Measurements from ENCODE around the gene STRIP1.

Gene STRIP1

DNA sequence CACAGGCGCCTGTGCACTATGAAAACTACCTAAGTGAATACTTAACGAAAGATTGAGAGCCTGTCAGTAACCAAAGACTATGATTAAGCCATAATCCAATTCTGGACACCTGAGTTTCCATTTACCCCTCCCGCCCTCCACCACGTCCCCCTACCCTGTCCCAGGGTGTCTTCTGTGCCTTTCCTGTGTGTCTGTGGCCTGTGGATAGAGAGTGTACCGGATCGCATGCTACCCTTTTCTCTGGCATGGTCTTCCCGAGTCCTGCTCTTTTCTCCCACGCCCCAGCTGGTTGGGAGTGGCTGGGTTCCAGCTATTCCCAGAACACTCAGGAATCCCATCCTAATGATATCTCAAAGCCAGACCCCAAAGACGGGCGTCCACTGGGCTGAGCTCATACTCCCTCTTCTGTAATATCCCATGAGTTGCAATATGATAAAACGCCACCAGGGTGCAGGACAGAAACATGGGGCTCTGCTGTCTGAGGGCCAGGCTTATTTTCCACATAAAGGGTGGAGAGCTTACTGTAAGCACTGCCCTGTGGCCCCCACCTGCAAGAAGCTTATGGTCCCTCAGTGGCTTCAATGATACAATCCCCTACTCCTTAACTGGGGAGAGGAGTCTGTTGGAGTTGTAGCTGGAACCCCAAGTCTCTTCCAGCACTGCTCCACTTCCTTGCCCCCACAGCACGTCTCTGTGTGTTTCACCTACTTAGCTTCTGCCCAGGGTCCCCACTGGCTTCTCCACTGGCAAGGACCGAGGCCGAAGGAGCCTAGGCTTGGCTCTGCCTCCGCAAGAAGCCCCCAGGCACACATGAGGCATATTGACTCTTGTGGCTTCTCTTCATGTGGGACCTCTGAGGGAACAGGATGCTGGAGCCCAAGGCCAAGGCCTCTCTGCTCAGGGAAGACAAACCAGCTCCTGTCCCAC is 53.7 kb downstream of the STRIP1 start:
- H3K9ac ChIP-seq (ENCODE audit: low read depth, low read length, poor library complexity), result no peak overlapping the region
- DNase-seq (ENCODE audit: low spot score), result no peak
- no peak overlapping the region for H4K8ac ChIP-seq (ENCODE audit: low read depth, low read length)
- no peak overlapping the region for H3K4ac ChIP-seq (ENCODE audit: low read length)
- H4K91ac ChIP-seq (ENCODE audit: low read depth, low read length, poor library complexity), result no peak overlapping the region
- peak overlapping the region; percentile 50 for H3K14ac ChIP-seq (ENCODE audit: low read length)
- H2BK15ac ChIP-seq (ENCODE audit: low read length), result peak overlapping the region; percentile 39
- no peaks in the 10 kb centered on the region for H3K79me1 ChIP-seq (ENCODE audit: low read depth, low read length)
- no peaks in the 10 kb centered on the region for H3K36me3 ChIP-seq (replicated peaks in 1 of 2; ENCODE audit: control insufficient read depth in 2 of 2, insufficient read depth in 2 of 2, low read length in 2 of 2)
- H3K4me3 ChIP-seq (ENCODE audit: low read length in 2 of 2), result no peak overlapping the region
- H2BK12ac ChIP-seq (ENCODE audit: low read length), result no peak overlapping the region
- H2BK120ac ChIP-seq (ENCODE audit: low read depth, low read length), result no peak overlapping the region
- peak overlapping the region; percentile 57 for H3K23ac ChIP-seq (ENCODE audit: low read depth, low read length, poor library complexity)
- no peak overlapping the region for H3K4me2 ChIP-seq (ENCODE audit: insufficient read depth, low read length, poor library complexity, severe bottlenecking)
- H2AK5ac ChIP-seq (ENCODE audit: low read depth, low read length), result peak overlapping the region; percentile 73
- H3K9me3 ChIP-seq (replicated peaks in 1 of 2; ENCODE audit: control insufficient read depth in 2 of 2, insufficient read depth in 1 of 2, low read depth in 1 of 2, low read length in 2 of 2), result no peaks in the 10 kb centered on the region
- no peak overlapping the region for H2AFZ ChIP-seq (ENCODE audit: low read length)
- no CpG with 5 or more reads among the region's 15 CpGs for WGBS, 2 donors (ENCODE audit: extremely low coverage in 2 of 2, insufficient read length in 2 of 2, insufficient replicate concordance in 1 of 2)
- no peak overlapping the region for H2BK5ac ChIP-seq (ENCODE audit: low read length)
- no peak overlapping the region for H3K27ac ChIP-seq (replicated peaks; ENCODE audit: low read length)
- peaks cover 8 to 18% of the 10 kb centered on the region in 2 donors for H3K4me1 ChIP-seq (ENCODE audit: control insufficient read depth in 2 of 2, insufficient read depth in 1 of 2, low read depth in 1 of 2, low read length in 2 of 2)
- peaks cover 24 to 90% (median 48%) of the 10 kb centered on the region in 3 experiments for H3K27me3 ChIP-seq (ENCODE audit: control insufficient read depth in 3 of 3, insufficient read depth in 3 of 3, low read depth in 1 of 3, low read length in 3 of 3)
- peak overlapping the region; percentile 51 for H3K18ac ChIP-seq (ENCODE audit: low read length)

DNA sequence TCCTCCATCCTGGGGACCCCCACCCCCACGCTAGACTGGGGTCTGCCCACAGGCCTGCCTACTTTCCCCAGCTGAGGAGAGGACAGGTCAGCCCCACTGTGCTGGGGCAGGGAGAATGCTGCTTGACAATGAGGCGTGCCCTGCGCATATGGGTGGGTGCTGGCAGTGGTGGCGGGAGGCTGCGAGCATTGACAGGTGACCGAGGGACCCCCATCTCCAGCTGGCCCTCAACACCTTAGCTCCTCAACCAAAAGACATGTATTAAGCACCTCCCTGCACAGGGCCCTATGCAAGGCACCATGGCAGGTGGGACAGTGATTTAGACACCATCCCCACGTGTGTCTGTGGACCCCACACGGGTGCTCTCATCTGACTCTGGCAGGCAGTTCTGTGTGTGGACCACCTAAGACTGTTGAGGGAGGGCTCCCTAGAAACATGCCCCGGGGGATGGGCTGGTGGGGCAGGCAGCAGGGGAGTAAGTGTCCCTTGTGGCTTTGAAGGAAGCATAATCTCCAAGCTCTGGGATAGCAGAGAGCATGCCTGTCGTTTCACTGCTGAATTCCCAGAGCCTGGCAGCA is 54.4 kb downstream of the STRIP1 start:
- Histone ChIP-seq H3K9ac (ENCODE audit: low read depth, low read length, poor library complexity) (no peak overlapping the region), H3K27ac (replicated peaks; ENCODE audit: low read length) (no peak overlapping the region), H3K18ac (ENCODE audit: low read length) (peak overlapping the region; percentile 51), H2BK120ac (ENCODE audit: low read depth, low read length) (no peak overlapping the region), H2AK5ac (ENCODE audit: low read depth, low read length) (peak overlapping the region; percentile 73), H3K4me2 (ENCODE audit: insufficient read depth, low read length, poor library complexity, severe bottlenecking) (no peak overlapping the region), H3K4me1 (ENCODE audit: control insufficient read depth in 2 of 2, insufficient read depth in 1 of 2, low read depth in 1 of 2, low read length in 2 of 2) (peaks cover 8 to 17% of the 10 kb centered on the region in 2 donors), H4K8ac (ENCODE audit: low read depth, low read length) (no peak overlapping the region), H3K4me3 (ENCODE audit: low read length in 2 of 2) (no peak overlapping the region), H2BK15ac (ENCODE audit: low read length) (peak overlapping the region; percentile 39), H2BK5ac (ENCODE audit: low read length) (no peak overlapping the region), H3K23ac (ENCODE audit: low read depth, low read length, poor library complexity) (peak overlapping the region; percentile 57), H3K79me1 (ENCODE audit: low read depth, low read length) (no peaks in the 10 kb centered on the region), H3K9me3 (replicated peaks in 1 of 2; ENCODE audit: control insufficient read depth in 2 of 2, insufficient read depth in 1 of 2, low read depth in 1 of 2, low read length in 2 of 2) (no peaks in the 10 kb centered on the region), H3K14ac (ENCODE audit: low read length) (peak overlapping the region; percentile 50), H4K91ac (ENCODE audit: low read depth, low read length, poor library complexity) (no peak overlapping the region), H3K4ac (ENCODE audit: low read length) (no peak overlapping the region), H3K27me3 (ENCODE audit: control insufficient read depth in 3 of 3, insufficient read depth in 3 of 3, low read depth in 1 of 3, low read length in 3 of 3) (peaks cover 17 to 87% (median 41%) of the 10 kb centered on the region in 3 experiments), H3K36me3 (replicated peaks in 1 of 2; ENCODE audit: control insufficient read depth in 2 of 2, insufficient read depth in 2 of 2, low read length in 2 of 2) (no peaks in the 10 kb centered on the region), H2AFZ (ENCODE audit: low read length) (no peak overlapping the region), H2BK12ac (ENCODE audit: low read length) (no peak overlapping the region)
- no CpG with 5 or more reads among the region's 10 CpGs for WGBS, 2 donors (ENCODE audit: extremely low coverage in 2 of 2, insufficient read length in 2 of 2, insufficient replicate concordance in 1 of 2)
- no peak for DNase-seq (ENCODE audit: low spot score)

DNA sequence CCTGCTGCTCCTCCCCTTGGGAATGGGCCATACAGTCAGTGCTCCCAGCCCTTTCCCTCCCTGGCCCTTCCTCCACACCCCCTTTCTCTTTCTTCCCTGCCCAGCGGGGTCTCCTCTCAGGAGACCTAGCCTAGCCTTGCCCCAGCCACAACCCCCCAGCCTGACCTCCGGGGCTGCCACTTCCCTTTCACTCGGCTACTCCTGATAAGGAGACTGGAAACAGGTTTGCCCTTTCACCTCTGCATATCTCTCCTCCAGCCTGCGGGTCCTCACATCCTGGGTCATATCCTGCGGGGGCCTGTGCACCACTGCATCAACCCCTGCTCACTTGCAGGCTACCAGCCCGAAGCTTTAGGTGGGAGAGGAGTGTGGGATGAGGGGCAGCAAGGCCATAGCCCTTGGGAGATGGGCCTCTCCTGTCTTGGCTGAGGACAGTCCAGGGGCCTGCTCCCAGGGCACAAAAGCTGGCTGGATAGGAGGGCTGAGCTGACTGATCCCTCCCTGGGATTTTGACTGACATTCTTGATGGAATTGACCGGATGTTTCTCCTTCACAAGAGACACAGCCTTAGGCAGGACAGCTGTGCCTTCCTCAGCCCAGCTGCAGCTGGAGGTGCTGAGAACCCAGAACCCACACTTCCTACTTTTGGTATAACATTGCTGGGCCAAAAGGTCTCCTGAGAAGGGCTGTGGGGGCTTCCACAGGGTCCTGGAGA is 55.3 kb downstream of the STRIP1 start:
- Histone ChIP-seq H3K23ac (ENCODE audit: low read depth, low read length, poor library complexity) (no peak overlapping the region), H3K9ac (ENCODE audit: low read depth, low read length, poor library complexity) (no peak overlapping the region), H2BK120ac (ENCODE audit: low read depth, low read length) (no peak overlapping the region), H3K36me3 (replicated peaks in 1 of 2; ENCODE audit: control insufficient read depth in 2 of 2, insufficient read depth in 2 of 2, low read length in 2 of 2) (no peaks in the 10 kb centered on the region), H3K18ac (ENCODE audit: low read length) (no peak overlapping the region), H3K9me3 (replicated peaks in 1 of 2; ENCODE audit: control insufficient read depth in 2 of 2, insufficient read depth in 1 of 2, low read depth in 1 of 2, low read length in 2 of 2) (no peaks in the 10 kb centered on the region), H2BK5ac (ENCODE audit: low read length) (no peak overlapping the region), H4K91ac (ENCODE audit: low read depth, low read length, poor library complexity) (no peak overlapping the region), H3K4ac (ENCODE audit: low read length) (no peak overlapping the region), H3K27me3 (ENCODE audit: control insufficient read depth in 3 of 3, insufficient read depth in 3 of 3, low read depth in 1 of 3, low read length in 3 of 3) (peaks cover 8 to 87% (median 32%) of the 10 kb centered on the region in 3 experiments), H4K8ac (ENCODE audit: low read depth, low read length) (no peak overlapping the region), H2AK5ac (ENCODE audit: low read depth, low read length) (no peak overlapping the region), H3K79me1 (ENCODE audit: low read depth, low read length) (no peaks in the 10 kb centered on the region), H2BK15ac (ENCODE audit: low read length) (no peak overlapping the region), H2BK12ac (ENCODE audit: low read length) (no peak overlapping the region), H3K27ac (replicated peaks; ENCODE audit: low read length) (no peak overlapping the region), H3K4me1 (ENCODE audit: control insufficient read depth in 2 of 2, insufficient read depth in 1 of 2, low read depth in 1 of 2, low read length in 2 of 2) (peaks cover 8 to 12% of the 10 kb centered on the region in 2 donors), H3K4me3 (ENCODE audit: low read length in 2 of 2) (no peak overlapping the region), H3K4me2 (ENCODE audit: insufficient read depth, low read length, poor library complexity, severe bottlenecking) (no peak overlapping the region), H2AFZ (ENCODE audit: low read length) (peak overlapping the region; percentile 30), H3K14ac (ENCODE audit: low read length) (no peak overlapping the region)
- no peak for DNase-seq (ENCODE audit: low spot score)
- WGBS, 2 donors (ENCODE audit: extremely low coverage in 2 of 2, insufficient read length in 2 of 2, insufficient replicate concordance in 1 of 2), result no CpG with 5 or more reads among the region's 7 CpGs

DNA sequence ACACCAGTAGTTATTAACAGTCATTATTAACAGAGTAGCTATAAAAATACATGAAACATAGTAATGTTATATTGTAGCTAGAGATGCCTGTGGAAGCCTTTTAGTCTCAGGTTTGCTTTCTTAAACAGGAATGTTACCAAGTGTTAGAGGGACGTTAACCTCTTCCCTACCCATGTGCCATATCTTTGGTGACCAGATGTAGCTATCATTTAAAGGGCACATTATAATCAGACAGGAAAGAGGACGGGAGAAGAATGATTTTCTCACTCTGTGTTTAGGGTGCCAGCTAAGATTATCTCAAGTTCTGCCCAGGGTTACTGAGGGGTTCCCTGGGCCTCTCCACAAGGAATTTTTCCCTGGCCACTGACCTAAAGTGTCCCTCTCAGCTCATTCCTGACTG is 57.0 kb downstream of the STRIP1 start:
- H4K8ac ChIP-seq (ENCODE audit: low read depth, low read length), result no peak overlapping the region
- no peak overlapping the region for H3K4ac ChIP-seq (ENCODE audit: low read length)
- no peak overlapping the region for H2BK15ac ChIP-seq (ENCODE audit: low read length)
- no peak overlapping the region for H3K14ac ChIP-seq (ENCODE audit: low read length)
- H4K91ac ChIP-seq (ENCODE audit: low read depth, low read length, poor library complexity), result no peak overlapping the region
- no peak overlapping the region for H2AFZ ChIP-seq (ENCODE audit: low read length)
- H2BK5ac ChIP-seq (ENCODE audit: low read length), result no peak overlapping the region
- no peak overlapping the region for H3K4me3 ChIP-seq (ENCODE audit: low read length in 2 of 2)
- no CpG with 5 or more reads among the region's 2 CpGs for WGBS, 2 donors (ENCODE audit: extremely low coverage in 2 of 2, insufficient read length in 2 of 2, insufficient replicate concordance in 1 of 2)
- H3K23ac ChIP-seq (ENCODE audit: low read depth, low read length, poor library complexity), result no peak overlapping the region
- peaks cover 0 to 80% (median 15%) of the 10 kb centered on the region in 3 experiments for H3K27me3 ChIP-seq (ENCODE audit: control insufficient read depth in 3 of 3, insufficient read depth in 3 of 3, low read depth in 1 of 3, low read length in 3 of 3)
- H2BK12ac ChIP-seq (ENCODE audit: low read length), result no peak overlapping the region
- H3K4me1 ChIP-seq (ENCODE audit: control insufficient read depth in 2 of 2, insufficient read depth in 1 of 2, low read depth in 1 of 2, low read length in 2 of 2), result peaks cover 10 to 12% of the 10 kb centered on the region in 2 donors
- no peak overlapping the region for H2BK120ac ChIP-seq (ENCODE audit: low read depth, low read length)
- no peak overlapping the region for H3K9ac ChIP-seq (ENCODE audit: low read depth, low read length, poor library complexity)
- DNase-seq (ENCODE audit: low spot score), result no peak
- H2AK5ac ChIP-seq (ENCODE audit: low read depth, low read length), result no peak overlapping the region
- H3K27ac ChIP-seq (replicated peaks; ENCODE audit: low read length), result no peak overlapping the region
- H3K9me3 ChIP-seq (replicated peaks in 1 of 2; ENCODE audit: control insufficient read depth in 2 of 2, insufficient read depth in 1 of 2, low read depth in 1 of 2, low read length in 2 of 2), result no peaks in the 10 kb centered on the region
- H3K79me1 ChIP-seq (ENCODE audit: low read depth, low read length), result no peaks in the 10 kb centered on the region
- H3K36me3 ChIP-seq (replicated peaks in 1 of 2; ENCODE audit: control insufficient read depth in 2 of 2, insufficient read depth in 2 of 2, low read length in 2 of 2), result no peaks in the 10 kb centered on the region
- no peak overlapping the region for H3K4me2 ChIP-seq (ENCODE audit: insufficient read depth, low read length, poor library complexity, severe bottlenecking)
- no peak overlapping the region for H3K18ac ChIP-seq (ENCODE audit: low read length)
